H1 (cell line): ENCODE results near the gene DAO. TPM values are rescaled to one million over a fixed set of nuclear protein-coding genes. Genes with fewer than 3 reads are reported as not detected.

ENCODE experiments used
- CTCF ChIA-PET: fragments of 300-600 bp; sonication (Branson Sonifier 250); formaldehyde crosslinking; loops from one replicate; lab custom pipeline; 2021; ENCODE audit not compliant: partially characterized antibody; lab: Charles Lee
- POLR2A ChIA-PET: fragments of 300-600 bp; sonication (Branson Sonifier 250); formaldehyde crosslinking; loops from one replicate; lab custom pipeline; 2021; ENCODE audit warnings: inconsistent platforms; ENCODE audit not compliant: partially characterized antibody; lab: Charles Lee
- DNase-seq, 2 experiments: peaks; one replicate each; pipeline versions ENCODE4 v3.0.0 to v3.0.0-alpha.2; 2010 to 2022; ENCODE audit warnings: low spot score in 2 of 2, low read depth in 1 of 2, mixed read lengths in 1 of 2
- FAIRE-seq: peaks from 2 replicates; lab custom pipeline; 2011; peaks lifted over from hg19 to GRCh38; lab: Jason Lieb, UNC
- H2AFZ ChIP-seq: 2 replicates; pipeline ENCODE4 v1.8.1; 2012; ENCODE audit warnings: low read length, inconsistent platforms
- H2AK5ac ChIP-seq: 2 replicates; pipeline ENCODE4 v1.6.1; 2013; ENCODE audit warnings: low read depth, low read length
- H2BK120ac ChIP-seq: replicated peaks from 2 replicates; pipeline ENCODE3; 2013; ENCODE audit warnings: low read depth, low read length, inconsistent platforms
- H2BK12ac ChIP-seq: 2 replicates; pipeline ENCODE4 v1.6.1; 2013; ENCODE audit warnings: low read depth, low read length
- H2BK15ac ChIP-seq: 2 replicates; pipeline ENCODE4 v1.6.1; 2013; ENCODE audit warnings: low read length
- H2BK20ac ChIP-seq: 2 replicates; pipeline ENCODE4 v1.6.1; 2013; ENCODE audit warnings: low read length
- H2BK5ac ChIP-seq: 2 replicates; pipeline ENCODE4 v1.6.1; 2013; ENCODE audit warnings: low read depth, low read length
- H3K14ac ChIP-seq: 2 replicates; pipeline ENCODE4 v1.6.1; 2013; ENCODE audit warnings: inconsistent platforms; ENCODE audit not compliant: insufficient read length
- H3K18ac ChIP-seq: 2 replicates; pipeline ENCODE4 v1.6.1; 2013; ENCODE audit warnings: low read length; ENCODE audit errors: extremely low read depth
- H3K23ac ChIP-seq: 2 replicates; pipeline ENCODE4 v1.6.1; 2013; ENCODE audit warnings: inconsistent platforms; ENCODE audit not compliant: insufficient read length
- H3K23me2 ChIP-seq: 2 replicates; pipeline ENCODE4 v1.6.1; 2013; ENCODE audit warnings: low read depth, low read length
- H3K27ac ChIP-seq: 2 replicates; pipeline ENCODE4 v1.6.1; 2011; ENCODE audit warnings: low read depth, low read length, inconsistent platforms
- H3K27me3 ChIP-seq, 4 experiments: replicated peaks in 1 of 4; 1 replicate in 1 of 4; 2 replicates in 3 of 4; pipeline versions ENCODE4 v1.6.1 to v1.8.1; 2011 to 2013; ENCODE audit warnings: low read length in 3 of 4, mild to moderate bottlenecking in 3 of 4, inconsistent platforms in 2 of 4, mixed read lengths in 2 of 4, moderate library complexity in 1 of 4; ENCODE audit not compliant: control insufficient read depth in 3 of 4, insufficient read depth in 3 of 4; ENCODE audit errors: extremely low read depth in 1 of 4
- H3K36me3 ChIP-seq, 4 experiments: 2 replicates each; pipeline versions ENCODE4 v1.6.1 to v1.8.1; 2011 to 2013; ENCODE audit warnings: mild to moderate bottlenecking in 4 of 4, low read length in 3 of 4, moderate library complexity in 2 of 4, control low read depth in 1 of 4, inconsistent platforms in 1 of 4; ENCODE audit not compliant: insufficient read depth in 4 of 4, control insufficient read depth in 2 of 4
- H3K4ac ChIP-seq: replicated peaks from 2 replicates; pipeline ENCODE3; 2013; ENCODE audit warnings: low read length, low read depth, mixed read lengths, inconsistent platforms; ENCODE audit not compliant: insufficient read length
- H3K4me1 ChIP-seq, 4 experiments: replicated peaks in 1 of 4; 1 replicate in 1 of 4; 2 replicates in 3 of 4; pipeline versions ENCODE4 v1.6.1 to v1.8.1; 2011 to 2013; ENCODE audit warnings: low read length in 3 of 4, inconsistent platforms in 2 of 4, mixed read lengths in 1 of 4; ENCODE audit not compliant: insufficient read depth in 4 of 4, control insufficient read depth in 3 of 4
- H3K4me2 ChIP-seq, 2 experiments: 2 replicates each; pipeline versions ENCODE4 v1.6.1 to v1.8.1; 2011 to 2013; ENCODE audit warnings: low read depth in 2 of 2, low read length in 2 of 2, control low read depth in 1 of 2, inconsistent platforms in 1 of 2, mild to moderate bottlenecking in 1 of 2; ENCODE audit not compliant: insufficient read depth in 1 of 2
- H3K4me3 ChIP-seq, 4 experiments: fragments of 200-600, 300-600 bp in 1 of 4; sonication (generic), shearing (Covaris generic), sonication (Bioruptor Twin) in 1 of 4; 2 replicates each; pipeline versions ENCODE4 v1.5.1 to v1.8.1; 2011 to 2016; ENCODE audit warnings: low read length in 4 of 4, low read depth in 3 of 4, control low read depth in 2 of 4, inconsistent platforms in 2 of 4, mild to moderate bottlenecking in 2 of 4, mixed read lengths in 1 of 4, moderate library complexity in 1 of 4; ENCODE audit not compliant: insufficient read depth in 2 of 4; ENCODE audit errors: extremely low read depth in 1 of 4
- H3K56ac ChIP-seq: replicated peaks from 2 replicates; pipeline ENCODE3; 2013; ENCODE audit warnings: low read depth, mild to moderate bottlenecking, mixed read lengths, low read length, inconsistent platforms; ENCODE audit not compliant: insufficient read length
- H3K79me1 ChIP-seq: 2 replicates; pipeline ENCODE4 v1.6.1; 2013; ENCODE audit warnings: low read depth, low read length, control low read depth
- H3K79me2 ChIP-seq, 2 experiments: 2 replicates each; pipeline versions ENCODE4 v1.6.1 to v1.8.1; 2012 to 2013; ENCODE audit warnings: low read length in 2 of 2, mild to moderate bottlenecking in 2 of 2, inconsistent platforms in 1 of 2; ENCODE audit not compliant: insufficient read depth in 2 of 2, control insufficient read depth in 1 of 2
- H3K9ac ChIP-seq, 4 experiments: replicated peaks in 1 of 4; 1 replicate in 1 of 4; 2 replicates in 3 of 4; pipeline versions ENCODE4 v1.6.1 to v1.8.1; 2011 to 2013; ENCODE audit warnings: low read depth in 3 of 4, low read length in 3 of 4, control low read depth in 2 of 4, mild to moderate bottlenecking in 2 of 4, moderate library complexity in 2 of 4, inconsistent platforms in 1 of 4; ENCODE audit errors: extremely low read depth in 1 of 4
- H3K9me3 ChIP-seq, 2 experiments: 2 replicates each; pipeline versions ENCODE4 v1.6.1 to v1.8.1; 2012 to 2013; ENCODE audit warnings: mild to moderate bottlenecking in 2 of 2, moderate library complexity in 2 of 2, control low read depth in 1 of 2, inconsistent platforms in 1 of 2, low read depth in 1 of 2, low read length in 1 of 2, mixed read lengths in 1 of 2; ENCODE audit not compliant: insufficient read depth in 2 of 2
- H4K20me1 ChIP-seq, 2 experiments: replicated peaks in 1 of 2; 2 replicates each; pipeline versions ENCODE3 to v1.8.1; 2011 to 2013; ENCODE audit warnings: inconsistent platforms in 2 of 2, low read length in 2 of 2, mild to moderate bottlenecking in 1 of 2; ENCODE audit not compliant: insufficient read depth in 2 of 2, control insufficient read depth in 1 of 2
- H4K5ac ChIP-seq: 2 replicates; pipeline ENCODE4 v1.6.1; 2013; ENCODE audit warnings: low read length, low read depth, mixed read lengths, inconsistent platforms; ENCODE audit not compliant: insufficient read length
- H4K8ac ChIP-seq: 2 replicates; pipeline ENCODE4 v1.8.0; 2013; ENCODE audit warnings: mild to moderate bottlenecking, moderate library complexity, low read length, inconsistent platforms; ENCODE audit not compliant: insufficient read depth; ENCODE audit errors: extremely low read depth
- H4K91ac ChIP-seq: replicated peaks from 2 replicates; pipeline ENCODE3; 2013; ENCODE audit warnings: low read length, mixed read lengths, inconsistent platforms; ENCODE audit not compliant: insufficient read length
- BACH1 ChIP-seq: IDR thresholded peaks from 2 replicates; pipeline ENCODE4 v1.6.1; 2012; ENCODE audit warnings: low read length, improper control_type of control experiment
- CBX8 ChIP-seq: fragments of 300-800, 300-1000 bp; sonication (generic); IDR thresholded peaks from 2 replicates; pipeline ENCODE4 v1.7.1; 2016; ENCODE audit warnings: low read depth, low read length, borderline replicate concordance
- EZH2 ChIP-seq: fragments of 200-600 bp; sonication (generic); IDR thresholded peaks from 2 replicates; pipeline ENCODE4 v1.7.1; 2012; ENCODE audit warnings: low read depth, mild to moderate bottlenecking, moderate library complexity, low read length, inconsistent platforms; ENCODE audit not compliant: severe bottlenecking
- FOSL1 ChIP-seq: IDR thresholded peaks from 2 replicates; pipeline ENCODE4 v1.6.1; 2011; ENCODE audit warnings: mild to moderate bottlenecking, low read depth, low read length, moderate library complexity; ENCODE audit not compliant: insufficient read depth
- GABPA ChIP-seq: IDR thresholded peaks from 2 replicates; pipeline ENCODE4 v1.6.1; 2011; ENCODE audit warnings: mild to moderate bottlenecking, low read length, moderate library complexity, borderline replicate concordance; ENCODE audit not compliant: insufficient read depth
- HDAC2 ChIP-seq, 2 experiments: fragments of 300-600 bp in 1 of 2; sonication (generic) in 1 of 2; IDR thresholded peaks; 2 replicates each; pipeline ENCODE4 v1.6.1; 2011 to 2012; ENCODE audit warnings: low read depth in 2 of 2, low read length in 2 of 2, mild to moderate bottlenecking in 2 of 2, moderate library complexity in 2 of 2, borderline replicate concordance in 1 of 2, inconsistent platforms in 1 of 2
- JUN ChIP-seq: IDR thresholded peaks from 2 replicates; pipeline ENCODE4 v1.6.1; 2011; ENCODE audit warnings: low read depth, mild to moderate bottlenecking, improper control_type of control experiment, low read length
- KDM1A ChIP-seq: fragments of 200-600, 300-600 bp; sonication (generic); IDR thresholded peaks from 2 replicates; pipeline ENCODE4 v1.7.1; 2016; ENCODE audit warnings: mild to moderate bottlenecking, low read length, borderline replicate concordance
- NANOG ChIP-seq: IDR thresholded peaks from 2 replicates; pipeline ENCODE4 v1.6.1; 2011; ENCODE audit warnings: low read length, low read depth, mild to moderate bottlenecking, inconsistent platforms; ENCODE audit not compliant: insufficient read depth, poor library complexity, severe bottlenecking
- NRF1 ChIP-seq: IDR thresholded peaks from 2 replicates; pipeline ENCODE4 v1.6.1; 2011; ENCODE audit warnings: mild to moderate bottlenecking, low read depth, low read length, improper control_type of control experiment
- SP4 ChIP-seq: IDR thresholded peaks from 2 replicates; pipeline ENCODE4 v1.6.1; 2012; ENCODE audit warnings: low read length, inconsistent platforms
- WGBS, 2 experiments: shearing (Covaris generic) in 1 of 2; methylation state at CpG; one replicate each; pipeline versions ENCODE4 v1.1.6 to v1.1.7; 2013 to 2015; ENCODE audit warnings: low lambda C conversion rate in 2 of 2, mixed read lengths in 2 of 2, inconsistent platforms in 1 of 2, low coverage in 1 of 2, missing lambda C conversion rate in 1 of 2; ENCODE audit not compliant: insufficient replicate concordance in 2 of 2, insufficient coverage in 1 of 2, insufficient read length in 1 of 2; ENCODE audit errors: extremely low coverage in 1 of 2, missing lambda C conversion rate in 1 of 2; 5-methylcytosine and 5-hydroxymethylcytosine counted together
- polyA plus RNA-seq, 7 experiments: library from polyadenylated mRNA; depleted of rRNA in 3 of 7; stranded (reverse) in 5 of 7; unstranded in 2 of 7; fragments of >200 nt in 5 of 7; fragments of 200-250 nt in 2 of 7; gene quantifications; 1 replicate in 5 of 7; 2 replicates in 1 of 7; 4 replicates in 1 of 7; pipeline versions ENCODE4 v1.2.1 to v1.2.3, GENCODE V29; 2011 to 2013; ENCODE audit warnings: missing spikeins in 2 of 7, mixed read lengths in 2 of 7
- total RNA-seq: library from RNA; stranded (reverse); fragmentation: NEBNext Ultra II Directional; extraction: Animal tissue kit (Norgen Biotek cat#: 25700); gene quantifications from 2 replicates; pipeline ENCODE4 v1.2.1, GENCODE V29; 2021

DAO gene
- total and polyA plus RNA-seq, 2 of the 8 experiments (the other 6 are each of a cell fraction or from before 2014, with no cell fraction given), result not detected

DNA sequence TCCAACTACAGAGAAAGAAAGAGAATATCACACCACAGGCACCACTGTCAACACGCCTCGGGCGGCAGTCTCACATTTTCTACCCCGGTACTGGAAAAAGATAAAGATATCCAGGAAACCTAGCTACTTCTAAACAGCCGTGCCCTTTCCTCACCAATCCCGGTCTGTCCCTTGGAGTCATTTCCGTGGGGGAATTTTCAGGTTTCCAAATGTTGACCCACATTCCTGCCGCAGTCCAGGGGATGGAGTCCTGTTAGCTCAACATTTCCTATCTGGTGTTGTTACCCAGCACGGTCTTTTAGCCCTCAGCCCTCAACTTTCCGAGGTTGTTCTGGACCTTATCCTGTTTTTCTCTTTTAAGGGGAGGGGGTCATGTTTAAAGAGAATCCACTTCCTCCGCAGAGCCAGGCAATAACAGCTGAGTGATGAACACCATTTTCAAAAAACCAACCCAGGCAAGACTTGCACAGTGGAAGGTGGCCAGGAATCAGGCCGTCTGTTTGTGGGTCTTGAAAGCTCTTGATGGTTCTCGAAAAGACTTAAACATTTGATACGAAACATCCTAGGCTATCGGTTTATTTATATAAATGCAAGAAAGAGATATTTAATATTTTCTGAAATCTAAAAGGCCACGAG is 27.1 kb upstream of the DAO start:
- Histone ChIP-seq H4K8ac (no peak overlapping the region; the same call in 1 of the 2 replicates), H3K4ac (no peak overlapping the region), H3K27me3 (no peaks in the 10 kb centered on the region), H4K20me1 (peaks cover 2 to 8% of the 10 kb centered on the region in 2 experiments), H4K91ac (no peak overlapping the region), H3K36me3 (peaks cover 0 to 25% (median 2%) of the 10 kb centered on the region in 4 experiments; a peak in 5 of 8 replicates), H3K79me2 (peaks cover 0 to 31% of the 10 kb centered on the region in 2 experiments; a peak in 2 of 4 replicates), H3K4me2 (no peak overlapping the region), H3K79me1 (peaks cover 13% of the 10 kb centered on the region), H4K5ac (no peak overlapping the region), H2BK12ac (no peak overlapping the region), H3K4me3 (no peak overlapping the region), H3K9me3 (0 out of 4 replicates have a peak, but pooled peaks cover 0 to 4% of the 10 kb centered on the region in 2 experiments), H3K23me2 (peaks cover 10% of the 10 kb centered on the region), H2BK20ac (no peak overlapping the region), H2AK5ac (no peak overlapping the region), H2AFZ (no peak overlapping the region), H3K56ac (no peak overlapping the region), H3K18ac (no peak overlapping the region), H3K14ac (no peak overlapping the region), H2BK15ac (no peak overlapping the region), H2BK5ac (no peak overlapping the region), H2BK120ac (no peak overlapping the region), H3K4me1 (peaks cover 0 to 15% (median 9%) of the 10 kb centered on the region in 4 experiments; a peak in 5 of 7 replicates), H3K9ac (no peak overlapping the region; a peak in 1 of 7 replicates), H3K27ac (no peak overlapping the region), H3K23ac (no peak overlapping the region)
- no peak for FAIRE-seq
- DNase-seq, result no peak
- CTCF ChIA-PET, result interaction anchor here (0.6 to 1.1 kb wide), 5 partner anchors 9 to 104 kb away, joined by 3 to 4 read pairs (median 3); no protein-coding TSS in a partner anchor
- WGBS, 2 experiments, result 94% methylated on average over 16 of the region's 16 CpGs; no CpG with 5 or more reads in 1 of the 2 experiments
- POLR2A ChIA-PET, result no interaction called here
- TF ChIP-seq KDM1A (no peak), BACH1 (no peak), SP4 (no peak), NRF1 (no peak), GABPA (no peak), JUN (no peak), HDAC2 (IDR thresholded peaks at IDR 0.05; ENCODE audit: borderline replicate concordance in 1 of 2, low read depth in 2 of 2, low read length in 2 of 2) (no peak), NANOG (no peak), EZH2 (no peak), CBX8 (no peak), FOSL1 (no peak)
